ENCODE results near the gene WFDC1. TPM values are rescaled to one million over a fixed set of nuclear protein-coding genes. Genes with fewer than 3 reads are reported as not detected.
A peak's percentile ranks its signal among the peaks of the same experiment; 100 is the strongest.
"Not testable (repeated sequence)": the region's sequence is repeated elsewhere in the genome, so short reads cannot be mapped to it uniquely, and the experiment has no call there.

WFDC1 gene
- total and polyA plus RNA-seq, 4 experiments from 2014 or later: not detected

GRCh38 chr16:84339311-84339710 is 44.6 kb downstream of the WFDC1 start:
- H3K4me1 Mint-ChIP-seq: no peaks in the 10 kb centered on the region
- Histone ChIP-seq H3K27me3 (ENCODE audit: insufficient read depth, low read length) (no peaks in the 10 kb centered on the region), H3K4me1 (ENCODE audit: insufficient read depth, low read length) (no peaks in the 10 kb centered on the region), H3K36me3 (ENCODE audit: insufficient read depth, low read length) (no peaks in the 10 kb centered on the region), H3K4me3 (ENCODE audit: low read length in 2 of 2) (no peak overlapping the region), H3K9me3 (ENCODE audit: control insufficient read depth in 1 of 2, low read length in 2 of 2) (no peaks in the 10 kb centered on the region), H3K27ac (ENCODE audit: low read depth, low read length) (no peak overlapping the region)
- peaks cover 2 to 4% of the 10 kb centered on the region in 2 donors for H3K27me3 Mint-ChIP-seq
- intact Hi-C loops (cut with micrococcal nuclease): no loop called here
- H3K4me3 Mint-ChIP-seq: no peak overlapping the region
- ChIA-PET CTCF (ENCODE audit: partially characterized antibody) (no interaction called here), POLR2A (ENCODE audit: partially characterized antibody) (no interaction called here)
- DNase-seq: no peak
- no peak overlapping the region for H3K27ac Mint-ChIP-seq
- H3K36me3 Mint-ChIP-seq: peaks cover 0 to 1% of the 10 kb centered on the region in 2 donors
- peaks cover 0 to 30% (median 18%) of the 10 kb centered on the region in 8 donors for H3K9me3 Mint-ChIP-seq

- no peak overlapping the region for H3K4me3 ChIP-seq (ENCODE audit: low read length in 2 of 2)
- ChIA-PET POLR2A (ENCODE audit: partially characterized antibody) (no interaction called here), CTCF (ENCODE audit: partially characterized antibody) (no interaction called here)
- H3K36me3 ChIP-seq (ENCODE audit: insufficient read depth, low read length): no peaks in the 10 kb centered on the region
- Mint-ChIP-seq H3K27me3 (peaks cover 2 to 4% of the 10 kb centered on the region in 2 donors), H3K4me3 (no peak overlapping the region), H3K9me3 (peaks cover 0 to 30% (median 18%) of the 10 kb centered on the region in 8 donors), H3K27ac (no peak overlapping the region), H3K36me3 (peaks cover 0 to 1% of the 10 kb centered on the region in 2 donors), H3K4me1 (no peaks in the 10 kb centered on the region)
- H3K4me1 ChIP-seq (ENCODE audit: insufficient read depth, low read length): no peaks in the 10 kb centered on the region
- H3K9me3 ChIP-seq (ENCODE audit: control insufficient read depth in 1 of 2, low read length in 2 of 2): no peaks in the 10 kb centered on the region
- intact Hi-C loops (cut with micrococcal nuclease): no loop called here
- DNase-seq: no peak
- H3K27ac ChIP-seq (ENCODE audit: low read depth, low read length): no peak overlapping the region
- no peaks in the 10 kb centered on the region for H3K27me3 ChIP-seq (ENCODE audit: insufficient read depth, low read length)
These were observed 45.1 kb downstream of the WFDC1 start for GRCh38 chr16:84339766-84340165.

- intact Hi-C loops (cut with micrococcal nuclease): no loop called here
- peaks cover 0 to 1% of the 10 kb centered on the region in 2 donors for H3K36me3 Mint-ChIP-seq
- peaks cover 0 to 23% (median 13%) of the 10 kb centered on the region in 8 donors for H3K9me3 Mint-ChIP-seq
- Histone ChIP-seq H3K4me3 (ENCODE audit: low read length in 2 of 2) (no peak overlapping the region), H3K36me3 (ENCODE audit: insufficient read depth, low read length) (no peaks in the 10 kb centered on the region), H3K4me1 (ENCODE audit: insufficient read depth, low read length) (no peaks in the 10 kb centered on the region), H3K27me3 (ENCODE audit: insufficient read depth, low read length) (no peaks in the 10 kb centered on the region), H3K27ac (ENCODE audit: low read depth, low read length) (no peak overlapping the region), H3K9me3 (ENCODE audit: control insufficient read depth in 1 of 2, low read length in 2 of 2) (no peaks in the 10 kb centered on the region)
- no peaks in the 10 kb centered on the region for H3K4me1 Mint-ChIP-seq
- DNase-seq: no peak
- peaks cover 2 to 4% of the 10 kb centered on the region in 2 donors for H3K27me3 Mint-ChIP-seq
- no peak overlapping the region for H3K27ac Mint-ChIP-seq
- ChIA-PET CTCF (ENCODE audit: partially characterized antibody) (no interaction called here), POLR2A (ENCODE audit: partially characterized antibody) (no interaction called here)
- no peak overlapping the region for H3K4me3 Mint-ChIP-seq
These were observed 45.8 kb downstream of the WFDC1 start for GRCh38 chr16:84340325-84341040.

- H3K4me1 ChIP-seq (ENCODE audit: insufficient read depth, low read length): no peaks in the 10 kb centered on the region
- no peak overlapping the region for H3K4me3 Mint-ChIP-seq
- H3K9me3 Mint-ChIP-seq: peaks cover 0 to 12% (median 7%) of the 10 kb centered on the region in 8 donors
- no peak for DNase-seq
- intact Hi-C loops (cut with micrococcal nuclease): no loop called here
- peak overlapping the region in 1 of 7 donors; percentile 48 for H3K27ac Mint-ChIP-seq
- ChIA-PET POLR2A (ENCODE audit: partially characterized antibody) (no interaction called here), CTCF (ENCODE audit: partially characterized antibody) (no interaction called here)
- H3K27me3 ChIP-seq (ENCODE audit: insufficient read depth, low read length): no peaks in the 10 kb centered on the region
- H3K36me3 ChIP-seq (ENCODE audit: insufficient read depth, low read length): no peaks in the 10 kb centered on the region
- no peaks in the 10 kb centered on the region for H3K4me1 Mint-ChIP-seq
- H3K9me3 ChIP-seq (ENCODE audit: control insufficient read depth in 1 of 2, low read length in 2 of 2): no peaks in the 10 kb centered on the region
- H3K4me3 ChIP-seq (ENCODE audit: low read length in 2 of 2): no peak overlapping the region
- no peak overlapping the region for H3K27ac ChIP-seq (ENCODE audit: low read depth, low read length)
- H3K36me3 Mint-ChIP-seq: no peaks in the 10 kb centered on the region
- peaks cover 3 to 8% of the 10 kb centered on the region in 2 donors for H3K27me3 Mint-ChIP-seq
These were observed 47.0 kb downstream of the WFDC1 start for GRCh38 chr16:84341528-84342295.

DNA sequence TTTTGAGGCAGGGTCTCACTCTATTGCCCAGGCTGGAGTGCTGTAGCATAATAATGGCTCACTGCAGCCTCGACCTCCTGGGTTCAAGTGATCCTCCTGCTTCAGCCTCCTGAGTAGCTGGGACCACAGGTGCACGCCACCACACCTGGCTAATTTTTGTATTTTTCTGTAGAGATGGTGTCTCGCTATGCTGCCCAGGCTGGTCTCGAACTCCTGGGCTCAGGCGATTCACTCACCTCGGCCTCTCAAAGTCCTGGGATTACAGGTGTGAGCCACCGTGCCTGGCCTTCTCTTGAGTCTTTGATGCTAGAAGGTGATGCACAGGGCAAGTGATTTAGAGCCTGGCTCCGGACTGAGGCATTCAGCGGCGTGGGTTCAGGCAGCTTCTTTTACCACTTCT is 49.1 kb downstream of the WFDC1 start:
- CTCF ChIA-PET (ENCODE audit: partially characterized antibody): not testable (repeated sequence)

DNA sequence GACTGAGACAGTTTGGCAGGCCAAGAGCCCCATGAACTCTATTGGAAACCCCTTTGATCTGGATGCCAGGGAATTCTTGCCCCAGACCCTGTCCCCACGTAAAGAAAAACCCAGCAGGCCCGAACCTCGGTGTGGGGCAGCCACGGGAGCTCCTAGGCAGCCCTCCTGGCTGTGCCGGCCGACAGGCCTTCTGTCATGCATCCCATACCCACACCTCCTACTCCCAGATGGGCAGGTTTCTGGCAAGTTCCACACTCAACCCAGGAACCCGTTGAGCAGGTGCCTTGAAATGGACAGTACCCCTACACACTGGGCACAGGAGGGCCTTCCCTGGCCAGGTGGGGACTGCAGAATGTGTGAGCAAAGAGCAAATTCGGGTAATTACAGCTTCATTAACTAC is 50.1 kb downstream of the WFDC1 start:
- Histone ChIP-seq H3K4me1 (ENCODE audit: insufficient read depth, low read length) (no peaks in the 10 kb centered on the region), H3K36me3 (ENCODE audit: insufficient read depth, low read length) (no peaks in the 10 kb centered on the region), H3K9me3 (ENCODE audit: control insufficient read depth in 1 of 2, low read length in 2 of 2) (no peaks in the 10 kb centered on the region), H3K27ac (ENCODE audit: low read depth, low read length) (no peak overlapping the region), H3K27me3 (ENCODE audit: insufficient read depth, low read length) (no peaks in the 10 kb centered on the region), H3K4me3 (ENCODE audit: low read length in 2 of 2) (no peak overlapping the region)
- H3K9me3 Mint-ChIP-seq: no peaks in the 10 kb centered on the region
- H3K4me1 Mint-ChIP-seq: no peaks in the 10 kb centered on the region
- ChIA-PET POLR2A (ENCODE audit: partially characterized antibody) (no interaction called here), CTCF (ENCODE audit: partially characterized antibody) (no interaction called here)
- no peak for DNase-seq
- intact Hi-C loops (cut with micrococcal nuclease): no loop called here
- peaks cover 1 to 15% of the 10 kb centered on the region in 2 donors for H3K27me3 Mint-ChIP-seq
- no peak overlapping the region for H3K4me3 Mint-ChIP-seq
- no peak overlapping the region for H3K27ac Mint-ChIP-seq
- H3K36me3 Mint-ChIP-seq: no peaks in the 10 kb centered on the region

More for the DNA sequence above, 49.1 kb downstream of the WFDC1 start:
- H3K27me3 Mint-ChIP-seq; H3K4me1 ChIP-seq (ENCODE audit: insufficient read depth, low read length); H3K27ac ChIP-seq (ENCODE audit: low read depth, low read length); H3K36me3 Mint-ChIP-seq; H3K9me3 Mint-ChIP-seq; POLR2A ChIA-PET (ENCODE audit: partially characterized antibody); H3K36me3 ChIP-seq (ENCODE audit: insufficient read depth, low read length); intact Hi-C loops (cut with micrococcal nuclease); H3K27ac Mint-ChIP-seq; H3K4me3 Mint-ChIP-seq; H3K27me3 ChIP-seq (ENCODE audit: insufficient read depth, low read length); H3K4me3 ChIP-seq (ENCODE audit: low read length in 2 of 2); DNase-seq; H3K9me3 ChIP-seq (ENCODE audit: control insufficient read depth in 1 of 2, low read length in 2 of 2); H3K4me1 Mint-ChIP-seq: not testable (repeated sequence)

GRCh38 chr16:84347161-84347560 is 52.5 kb downstream of the WFDC1 start:
- CTCF ChIA-PET (ENCODE audit: partially characterized antibody): no interaction called here
- POLR2A ChIA-PET (ENCODE audit: partially characterized antibody): no interaction called here
- intact Hi-C loops (cut with micrococcal nuclease): no loop called here
- H3K27me3 ChIP-seq (ENCODE audit: insufficient read depth, low read length): no peaks in the 10 kb centered on the region
- Mint-ChIP-seq H3K4me3 (no peak overlapping the region), H3K4me1 (no peaks in the 10 kb centered on the region), H3K27me3 (peaks cover 8 to 19% of the 10 kb centered on the region in 2 donors), H3K36me3 (no peaks in the 10 kb centered on the region), H3K27ac (no peak overlapping the region), H3K9me3 (no peaks in the 10 kb centered on the region)
- no peaks in the 10 kb centered on the region for H3K4me1 ChIP-seq (ENCODE audit: insufficient read depth, low read length)
- H3K9me3 ChIP-seq (ENCODE audit: control insufficient read depth in 1 of 2, low read length in 2 of 2): no peaks in the 10 kb centered on the region
- DNase-seq: no peak
- no peak overlapping the region for H3K27ac ChIP-seq (ENCODE audit: low read depth, low read length)
- H3K36me3 ChIP-seq (ENCODE audit: insufficient read depth, low read length): no peaks in the 10 kb centered on the region
- H3K4me3 ChIP-seq (ENCODE audit: low read length in 2 of 2): no peak overlapping the region

Measured in CD4-positive, alpha-beta memory T cell (primary cell).